Activated CD4-positive, alpha-beta memory T cell treated with anti-CD3 and anti-CD28 coated beads for 36 hours (primary cell): ENCODE data around the gene PCDHGA12. TPM values are rescaled to one million over a fixed set of nuclear protein-coding genes. Genes with fewer than 3 reads are reported as not detected.
A peak's percentile ranks its signal among the peaks of the same experiment; 100 is the strongest.
"Not testable (repeated sequence)": the region's sequence is repeated elsewhere in the genome, so short reads cannot be mapped to it uniquely, and the experiment has no call there.

Experiments used
- CTCF ChIA-PET: fragments of 350-600 bp; sonication (Branson Sonifier 250); formaldehyde crosslinking; loops from one replicate; lab custom pipeline; 2021; ENCODE audit warnings: antibody characterized with exemption, inconsistent platforms; lab: Charles Lee
- POLR2A ChIA-PET: fragments of 350-600 bp; sonication (Branson Sonifier 250); formaldehyde crosslinking; loops from one replicate; lab custom pipeline; 2021; ENCODE audit warnings: antibody characterized with exemption; lab: Charles Lee
- DNase-seq: peaks from one replicate; pipeline ENCODE4 v3.0.0-alpha.2; 2020
- H3K27ac Mint-ChIP-seq: one replicate; pipeline ENCODE4 v1.8.0; 2021; ENCODE audit warnings: mixed read lengths
- H3K27me3 Mint-ChIP-seq: one replicate; pipeline ENCODE4 v1.8.0; 2021; ENCODE audit warnings: mixed read lengths
- H3K36me3 Mint-ChIP-seq: one replicate; pipeline ENCODE4 v1.8.0; 2021; ENCODE audit warnings: mixed read lengths
- H3K4me1 Mint-ChIP-seq: one replicate; pipeline ENCODE4 v1.8.0; 2021; ENCODE audit warnings: low read depth, mixed read lengths
- H3K4me3 Mint-ChIP-seq: one replicate; pipeline ENCODE4 v1.8.0; 2021; ENCODE audit warnings: mild to moderate bottlenecking, mixed read lengths
- H3K9me3 Mint-ChIP-seq: one replicate; pipeline ENCODE4 v1.8.0; 2021; ENCODE audit warnings: mixed read lengths
- intact Hi-C: fragments of 100-400 bp; cut with micrococcal nuclease; formaldehyde crosslinking; loops from one replicate; pipeline ENCODE4 v1.15.1; 2023
- total RNA-seq, 2 experiments: library from RNA; stranded (reverse); gene quantifications; one replicate each; pipeline ENCODE4 v1.2.3, GENCODE V29; 2021

The PCDHGA12 gene
- total RNA-seq = under 1 TPM in 1 of 2 experiments, not detected in 1; 0.07 TPM

DNA sequence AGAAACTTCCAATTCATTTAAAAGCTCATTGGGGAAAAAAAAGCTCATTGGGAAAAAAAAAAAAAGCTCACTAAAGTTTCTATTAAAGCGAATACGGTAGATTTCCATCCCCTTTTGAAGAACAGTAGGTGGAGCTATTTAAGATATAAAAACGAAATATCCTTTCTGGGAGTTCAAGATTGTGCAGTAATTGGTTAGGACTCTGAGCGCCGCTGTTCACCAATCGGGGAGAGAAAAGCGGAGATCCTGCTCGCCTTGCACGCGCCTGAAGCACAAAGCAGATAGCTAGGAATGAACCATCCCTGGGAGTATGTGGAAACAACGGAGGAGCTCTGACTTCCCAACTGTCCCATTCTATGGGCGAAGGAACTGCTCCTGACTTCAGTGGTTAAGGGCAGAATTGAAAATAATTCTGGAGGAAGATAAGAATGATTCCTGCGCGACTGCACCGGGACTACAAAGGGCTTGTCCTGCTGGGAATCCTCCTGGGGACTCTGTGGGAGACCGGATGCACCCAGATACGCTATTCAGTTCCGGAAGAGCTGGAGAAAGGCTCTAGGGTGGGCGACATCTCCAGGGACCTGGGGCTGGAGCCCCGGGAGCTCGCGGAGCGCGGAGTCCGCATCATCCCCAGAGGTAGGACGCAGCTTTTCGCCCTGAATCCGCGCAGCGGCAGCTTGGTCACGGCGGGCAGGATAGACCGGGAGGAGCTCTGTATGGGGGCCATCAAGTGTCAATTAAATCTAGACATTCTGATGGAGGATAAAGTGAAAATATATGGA lies at the start of gene PCDHGA12:
Gene PCDHGA12, plus strand, starts transcription at position 176 of the 782 bp plus-strand sequence. Its CDS starts 253 bp downstream, at position 429.
- Mint-ChIP-seq H3K27ac (peak within 1 kb of the TSS; percentile 63), H3K4me1 (peaks cover 4% of the 10 kb centered on the region), H3K4me3 (peak within 1 kb of the TSS; percentile 49), H3K27me3 (peaks cover 56% of the 10 kb centered on the region), H3K36me3 (peaks cover 20% of the 10 kb centered on the region), H3K9me3 (peaks cover 23% of the 10 kb centered on the region)
- intact Hi-C loops = no loop called here
- POLR2A ChIA-PET = no interaction called here
- peak; percentile 43 for DNase-seq
- CTCF ChIA-PET = interaction anchor here (0.6 to 4.7 kb wide), 24 partner anchors 9 to 1686 kb away, joined by 3 to 32 read pairs (median 5); partner anchors contain the start of genes PCDHGA10, PCDHGA11, PCDHGB3 and PCDHGB5

DNA sequence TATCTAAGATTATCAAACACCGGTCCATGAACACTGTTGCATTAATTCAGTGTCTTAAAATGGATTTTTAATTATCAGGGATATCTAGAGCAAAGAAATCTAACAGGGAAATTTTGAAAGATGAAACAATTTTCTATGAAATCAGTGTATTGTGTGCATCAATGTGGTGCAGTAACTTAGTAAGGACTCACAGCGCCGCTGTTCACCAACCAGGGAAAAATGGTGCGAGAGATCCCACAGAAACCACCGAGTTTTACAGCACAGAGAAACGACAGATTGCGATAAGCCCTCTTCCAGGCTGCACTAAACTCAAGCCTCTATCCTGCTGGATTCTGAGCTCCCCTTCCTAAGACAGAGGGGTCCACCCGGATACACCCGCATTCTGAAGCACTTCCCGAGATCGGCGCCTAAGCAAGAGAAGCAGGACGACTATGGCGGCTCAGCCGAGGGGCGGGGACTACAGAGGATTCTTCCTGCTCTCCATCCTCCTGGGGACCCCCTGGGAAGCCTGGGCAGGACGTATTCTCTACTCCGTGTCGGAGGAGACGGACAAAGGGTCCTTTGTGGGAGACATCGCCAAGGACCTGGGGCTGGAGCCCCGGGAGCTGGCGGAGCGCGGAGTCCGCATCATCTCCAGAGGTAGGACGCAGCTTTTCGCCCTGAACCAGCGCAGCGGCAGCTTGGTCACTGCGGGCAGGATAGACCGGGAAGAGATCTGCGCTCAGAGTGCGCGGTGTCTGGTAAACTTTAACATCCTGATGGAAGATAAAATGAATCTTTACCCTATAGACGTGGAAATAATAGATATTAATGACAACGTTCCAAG lies 47.6 kb upstream of the PCDHGA12 start, which contains the start of gene PCDHGA7:
Gene PCDHGA7, plus strand, starts transcription at position 274 of the 826 bp plus-strand sequence. Its CDS starts 158 bp downstream, at position 432.
- POLR2A ChIA-PET = interaction anchor here (0.6 kb wide), 1 partner anchor 61 kb away, joined by 7 read pairs; no protein-coding TSS in a partner anchor
- no peaks in the 10 kb centered on the region for H3K4me1 Mint-ChIP-seq
- peaks cover 55% of the 10 kb centered on the region for H3K27me3 Mint-ChIP-seq
- no peak within 1 kb of the TSS for H3K27ac Mint-ChIP-seq
- peaks cover 11% of the 10 kb centered on the region for H3K36me3 Mint-ChIP-seq
- DNase-seq = no peak
- intact Hi-C loops = no loop called here
- H3K9me3 Mint-ChIP-seq = peaks cover 14% of the 10 kb centered on the region
- peak within 1 kb of the TSS; percentile 66 for H3K4me3 Mint-ChIP-seq
- CTCF ChIA-PET = no interaction called here

DNA sequence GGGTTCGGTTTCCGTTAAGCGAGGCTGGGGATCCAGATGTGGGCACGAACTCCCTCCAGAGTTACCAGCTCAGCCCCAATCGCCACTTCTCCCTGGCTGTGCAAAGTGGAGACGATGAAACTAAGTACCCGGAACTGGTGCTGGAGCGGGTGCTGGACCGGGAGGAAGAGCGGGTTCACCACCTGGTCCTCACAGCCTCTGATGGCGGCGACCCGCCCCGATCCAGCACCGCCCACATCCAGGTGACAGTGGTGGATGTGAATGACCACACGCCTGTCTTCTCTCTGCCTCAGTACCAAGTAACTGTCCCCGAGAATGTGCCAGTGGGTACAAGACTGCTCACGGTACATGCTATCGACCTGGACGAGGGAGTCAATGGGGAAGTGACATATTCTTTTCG lies 47.0 kb upstream of the PCDHGA12 start:
- peaks cover 13% of the 10 kb centered on the region for H3K36me3 Mint-ChIP-seq
- DNase-seq = no peak
- CTCF ChIA-PET = no interaction called here
- POLR2A ChIA-PET = interaction anchor here (0.6 kb wide), 1 partner anchor 60 kb away, joined by 7 read pairs; no protein-coding TSS in a partner anchor
- no peak overlapping the region for H3K27ac Mint-ChIP-seq
- H3K4me1 Mint-ChIP-seq = no peaks in the 10 kb centered on the region
- H3K4me3 Mint-ChIP-seq = no peak overlapping the region
- peaks cover 57% of the 10 kb centered on the region for H3K27me3 Mint-ChIP-seq
- peaks cover 15% of the 10 kb centered on the region for H3K9me3 Mint-ChIP-seq
- intact Hi-C loops = no loop called here

- DNase-seq = no peak
These were observed 45.6 kb upstream of the PCDHGA12 start for GRCh38 chr5:141384471-141385267.

DNA sequence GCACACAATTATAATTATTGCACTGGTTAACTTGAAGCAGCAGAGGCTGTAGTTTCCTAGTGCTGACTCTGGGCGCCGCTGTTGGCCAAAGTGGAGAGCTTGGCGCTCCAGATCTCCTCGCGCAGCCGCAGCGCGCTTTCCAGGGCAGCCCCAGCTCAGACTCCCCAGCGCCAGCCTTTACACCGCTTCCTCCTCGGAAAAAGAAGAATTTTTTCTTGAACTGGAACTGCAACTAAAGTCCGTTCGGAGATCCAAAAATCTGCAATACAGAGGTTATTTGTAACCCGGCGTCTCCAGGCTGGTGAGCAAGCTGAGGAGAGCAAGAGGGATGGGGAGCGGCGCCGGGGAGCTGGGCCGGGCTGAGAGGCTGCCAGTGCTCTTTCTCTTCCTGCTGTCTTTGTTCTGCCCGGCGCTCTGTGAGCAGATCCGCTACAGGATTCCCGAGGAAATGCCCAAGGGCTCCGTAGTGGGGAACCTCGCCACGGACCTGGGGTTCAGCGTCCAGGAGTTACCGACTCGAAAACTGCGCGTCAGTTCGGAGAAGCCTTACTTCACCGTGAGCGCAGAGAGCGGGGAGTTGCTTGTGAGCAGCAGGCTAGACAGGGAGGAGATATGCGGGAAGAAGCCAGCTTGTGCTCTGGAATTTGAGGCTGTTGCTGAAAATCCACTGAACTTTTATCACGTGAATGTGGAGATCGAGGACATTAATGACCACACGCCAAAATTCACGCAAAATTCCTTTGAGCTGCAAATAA lies 42.6 kb upstream of the PCDHGA12 start, which contains the start of gene PCDHGB4:
Gene PCDHGB4, plus strand, starts transcription at position 142 of the 755 bp plus-strand sequence. Its CDS starts 187 bp downstream, at position 329.
- intact Hi-C loops, POLR2A ChIA-PET, H3K27ac Mint-ChIP-seq, H3K4me1 Mint-ChIP-seq: not testable (repeated sequence)
- CTCF ChIA-PET = interaction anchor here (1.7 to 2.2 kb wide), 2 partner anchors 18 to 176 kb away, joined by 7 to 8 read pairs; partner anchors contain the start of gene PCDHGB3
- peak within 1 kb of the TSS; percentile 26 for H3K4me3 Mint-ChIP-seq
- H3K9me3 Mint-ChIP-seq = peaks cover 23% of the 10 kb centered on the region
- DNase-seq = peak; percentile 31
- peaks cover 67% of the 10 kb centered on the region for H3K27me3 Mint-ChIP-seq
- peaks cover 26% of the 10 kb centered on the region for H3K36me3 Mint-ChIP-seq

More at GRCh38 chr5:141384471-141385267, 45.6 kb upstream of the PCDHGA12 start:
- Mint-ChIP-seq H3K36me3 (peaks cover 18% of the 10 kb centered on the region), H3K27ac (no peak overlapping the region), H3K27me3 (peaks cover 62% of the 10 kb centered on the region), H3K4me1 (no peaks in the 10 kb centered on the region), H3K4me3 (no peak overlapping the region), H3K9me3 (peaks cover 20% of the 10 kb centered on the region)
- intact Hi-C loops = no loop called here
- ChIA-PET CTCF (no interaction called here), POLR2A (no interaction called here)

DNA sequence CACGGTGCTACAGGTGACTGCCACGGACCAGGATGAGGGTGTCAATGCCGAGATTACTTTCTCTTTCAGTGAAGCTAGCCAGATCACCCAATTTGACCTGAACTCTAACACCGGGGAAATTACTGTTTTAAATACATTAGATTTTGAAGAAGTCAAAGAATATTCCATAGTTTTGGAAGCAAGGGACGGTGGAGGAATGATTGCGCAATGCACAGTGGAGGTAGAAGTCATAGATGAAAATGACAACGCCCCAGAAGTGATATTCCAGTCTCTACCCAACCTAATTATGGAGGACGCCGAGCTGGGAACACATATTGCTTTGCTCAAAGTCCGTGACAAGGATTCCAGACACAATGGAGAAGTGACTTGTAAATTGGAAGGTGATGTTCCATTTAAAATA lies 41.6 kb upstream of the PCDHGA12 start:
- peaks cover 66% of the 10 kb centered on the region for H3K27me3 Mint-ChIP-seq

GRCh38 chr5:141389153-141390042 lies 40.9 kb upstream of the PCDHGA12 start:
- Mint-ChIP-seq H3K27ac (no peak overlapping the region), H3K27me3 (peaks cover 65% of the 10 kb centered on the region), H3K4me3 (no peak overlapping the region), H3K9me3 (peaks cover 34% of the 10 kb centered on the region), H3K36me3 (peaks cover 32% of the 10 kb centered on the region), H3K4me1 (no peaks in the 10 kb centered on the region)
- intact Hi-C loops = no loop called here
- DNase-seq = no peak
- ChIA-PET CTCF (no interaction called here), POLR2A (no interaction called here)

More for the DNA sequence above, 41.6 kb upstream of the PCDHGA12 start:
- H3K9me3 Mint-ChIP-seq = peaks cover 32% of the 10 kb centered on the region
- no peaks in the 10 kb centered on the region for H3K4me1 Mint-ChIP-seq
- no peak overlapping the region for H3K4me3 Mint-ChIP-seq
- no peak for DNase-seq
- ChIA-PET POLR2A (no interaction called here), CTCF (no interaction called here)
- intact Hi-C loops = no loop called here
- peaks cover 29% of the 10 kb centered on the region for H3K36me3 Mint-ChIP-seq
- H3K27ac Mint-ChIP-seq = no peak overlapping the region

- no peak for DNase-seq
- no peak within 1 kb of the TSS for H3K4me3 Mint-ChIP-seq
- ChIA-PET CTCF (no interaction called here), POLR2A (no interaction called here)
- no peaks in the 10 kb centered on the region for H3K4me1 Mint-ChIP-seq
- peaks cover 56% of the 10 kb centered on the region for H3K27me3 Mint-ChIP-seq
- H3K36me3 Mint-ChIP-seq = peaks cover 33% of the 10 kb centered on the region
- intact Hi-C loops = no loop called here
- no peak within 1 kb of the TSS for H3K27ac Mint-ChIP-seq
- H3K9me3 Mint-ChIP-seq = peaks cover 36% of the 10 kb centered on the region
These were observed 37.7 kb upstream of the PCDHGA12 start, which contains the start of gene PCDHGA8 for GRCh38 chr5:141392429-141393198. Gene PCDHGA8 (plus strand): TSS chr5:141392633. CDS start chr5:141392814, 181 bp downstream.

DNA sequence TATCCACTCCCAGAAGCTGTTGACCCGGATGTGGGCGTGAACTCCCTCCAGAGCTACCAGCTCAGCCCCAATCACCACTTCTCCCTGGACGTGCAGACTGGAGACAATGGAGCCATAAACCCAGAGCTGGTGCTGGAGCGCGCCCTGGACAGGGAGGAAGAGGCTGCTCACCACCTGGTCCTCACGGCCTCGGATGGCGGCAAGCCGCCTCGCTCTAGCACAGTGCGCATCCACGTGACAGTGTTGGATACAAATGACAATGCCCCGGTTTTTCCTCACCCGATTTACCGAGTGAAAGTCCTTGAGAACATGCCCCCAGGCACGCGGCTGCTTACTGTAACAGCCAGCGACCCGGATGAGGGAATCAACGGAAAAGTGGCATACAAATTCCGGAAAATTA lies 37.0 kb upstream of the PCDHGA12 start:
- DNase-seq = no peak
- intact Hi-C loops = no loop called here
- H3K9me3 Mint-ChIP-seq = peaks cover 36% of the 10 kb centered on the region
- no peak overlapping the region for H3K4me3 Mint-ChIP-seq
- POLR2A ChIA-PET = no interaction called here
- H3K4me1 Mint-ChIP-seq = no peaks in the 10 kb centered on the region
- no peak overlapping the region for H3K27ac Mint-ChIP-seq
- CTCF ChIA-PET = no interaction called here
- H3K27me3 Mint-ChIP-seq = peaks cover 54% of the 10 kb centered on the region
- peaks cover 32% of the 10 kb centered on the region for H3K36me3 Mint-ChIP-seq
